ENCODE measurements around the gene ZMYND19.

Gene ZMYND19

GRCh38 chr9:137552022-137552768 lies 38.1 kb downstream of the ZMYND19 start:
- TF ChIP-seq, protein P1, sequence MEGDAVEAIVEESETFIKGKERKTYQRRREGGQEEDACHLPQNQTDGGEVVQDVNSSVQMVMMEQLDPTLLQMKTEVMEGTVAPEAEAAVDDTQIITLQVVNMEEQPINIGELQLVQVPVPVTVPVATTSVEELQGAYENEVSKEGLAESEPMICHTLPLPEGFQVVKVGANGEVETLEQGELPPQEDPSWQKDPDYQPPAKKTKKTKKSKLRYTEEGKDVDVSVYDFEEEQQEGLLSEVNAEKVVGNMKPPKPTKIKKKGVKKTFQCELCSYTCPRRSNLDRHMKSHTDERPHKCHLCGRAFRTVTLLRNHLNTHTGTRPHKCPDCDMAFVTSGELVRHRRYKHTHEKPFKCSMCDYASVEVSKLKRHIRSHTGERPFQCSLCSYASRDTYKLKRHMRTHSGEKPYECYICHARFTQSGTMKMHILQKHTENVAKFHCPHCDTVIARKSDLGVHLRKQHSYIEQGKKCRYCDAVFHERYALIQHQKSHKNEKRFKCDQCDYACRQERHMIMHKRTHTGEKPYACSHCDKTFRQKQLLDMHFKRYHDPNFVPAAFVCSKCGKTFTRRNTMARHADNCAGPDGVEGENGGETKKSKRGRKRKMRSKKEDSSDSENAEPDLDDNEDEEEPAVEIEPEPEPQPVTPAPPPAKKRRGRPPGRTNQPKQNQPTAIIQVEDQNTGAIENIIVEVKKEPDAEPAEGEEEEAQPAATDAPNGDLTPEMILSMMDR (IDR thresholded peaks at IDR 0.05; ENCODE audit: low read depth, low read length): no peak
- peak overlapping the region; percentile 66 for H3K4me3 ChIP-seq (ENCODE audit: low read depth, low read length)

- H3K4me3 ChIP-seq (ENCODE audit: low read depth, low read length): peak within 1 kb of the TSS; percentile 70
- TF ChIP-seq, protein P1 (IDR thresholded peaks at IDR 0.05; ENCODE audit: low read depth, low read length): 0 out of 2 replicates have a peak, but pooled peaks have one; percentile 36
These were observed 38.9 kb downstream of the ZMYND19 start, which contains the start of gene MRPL41 for GRCh38 chr9:137551264-137552021. Gene MRPL41, plus strand, starts transcription at chr9:137551879. Its CDS starts 203 bp downstream, at chr9:137552082.

GRCh38 chr9:137550958-137551263 lies 39.4 kb downstream of the ZMYND19 start:
- H3K4me3 ChIP-seq (ENCODE audit: low read depth, low read length): peak overlapping the region; percentile 70

DNA sequence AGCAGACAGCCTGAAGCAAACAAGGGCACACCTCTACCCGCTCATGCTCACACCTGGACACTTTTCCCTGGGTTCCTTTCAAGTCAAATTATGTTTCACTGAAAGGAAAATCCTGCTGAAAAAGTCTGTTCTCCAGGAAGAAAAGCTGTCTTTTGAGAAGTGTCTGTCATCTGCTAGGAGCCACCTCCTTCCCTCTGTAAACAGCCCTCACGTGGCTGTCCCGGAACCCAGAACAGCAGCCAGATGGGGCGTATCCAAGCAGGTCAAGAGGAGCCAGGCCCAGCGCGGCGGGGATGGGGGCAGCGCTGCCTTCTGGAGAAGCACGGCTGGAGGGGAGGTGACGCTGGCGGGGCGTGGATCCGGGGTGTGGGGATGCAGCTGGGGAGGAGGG lies 40.1 kb downstream of the ZMYND19 start, which contains the start of gene PNPLA7:
TSS of gene PNPLA7 (minus strand) at position 172 of the 391 bp plus-strand sequence. CDS start 205 bp downstream, outside the sequence.
- H3K4me3 ChIP-seq (ENCODE audit: low read depth, low read length): peak within 1 kb of the TSS; percentile 70
- TF ChIP-seq, protein P1 (IDR thresholded peaks at IDR 0.05; ENCODE audit: low read depth, low read length): no peak

DNA sequence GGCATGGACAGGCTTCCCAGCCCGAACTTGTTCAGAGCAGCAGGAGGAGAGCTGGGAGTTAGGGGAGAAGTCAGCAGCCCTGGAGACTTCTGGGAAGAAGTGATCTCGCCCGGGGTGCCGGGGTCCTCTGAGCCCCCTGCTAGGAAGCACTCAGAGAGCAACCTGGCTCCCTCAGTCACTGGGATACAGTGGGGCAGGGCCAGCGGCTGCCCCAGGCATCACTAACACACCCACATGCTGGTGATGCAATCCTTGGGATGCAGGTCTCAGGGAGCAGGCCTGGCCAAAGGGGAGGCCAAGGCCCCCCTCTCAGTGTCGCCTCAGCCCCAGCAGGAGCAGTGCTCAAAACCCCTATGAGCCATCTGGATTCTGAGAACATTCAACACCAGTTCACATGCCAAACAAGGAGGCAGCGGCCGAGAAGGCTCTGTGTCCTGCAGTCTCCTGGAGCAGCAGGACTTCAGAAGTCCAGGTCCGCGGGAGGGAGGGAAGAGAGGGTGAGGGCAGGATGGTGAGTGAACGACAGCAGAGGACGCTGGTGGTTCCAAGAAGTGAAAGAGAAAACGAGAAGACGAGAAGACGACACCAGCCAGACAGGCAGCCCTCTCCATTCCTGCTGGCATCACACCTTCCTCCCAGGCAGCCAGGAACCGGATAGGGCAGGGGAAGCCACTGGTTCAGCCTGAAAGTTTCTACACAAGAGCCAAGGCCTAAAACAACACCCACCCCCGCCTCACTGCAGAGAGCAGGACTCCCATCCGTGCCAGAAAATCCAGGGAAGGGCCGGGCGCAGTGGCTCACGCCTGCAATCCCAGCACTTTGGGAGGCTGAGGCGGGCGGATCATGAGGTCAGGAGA lies 42.4 kb downstream of the ZMYND19 start:
- H3K4me3 ChIP-seq (ENCODE audit: low read depth, low read length): no peak overlapping the region
- TF ChIP-seq, protein P1 (IDR thresholded peaks at IDR 0.05; ENCODE audit: low read depth, low read length): no peak

GRCh38 chr9:137545123-137545522 lies 45.2 kb downstream of the ZMYND19 start:
- TF ChIP-seq, protein P1 (IDR thresholded peaks at IDR 0.05; ENCODE audit: low read depth, low read length): no peak
- H3K4me3 ChIP-seq (ENCODE audit: low read depth, low read length): no peak overlapping the region

DNA sequence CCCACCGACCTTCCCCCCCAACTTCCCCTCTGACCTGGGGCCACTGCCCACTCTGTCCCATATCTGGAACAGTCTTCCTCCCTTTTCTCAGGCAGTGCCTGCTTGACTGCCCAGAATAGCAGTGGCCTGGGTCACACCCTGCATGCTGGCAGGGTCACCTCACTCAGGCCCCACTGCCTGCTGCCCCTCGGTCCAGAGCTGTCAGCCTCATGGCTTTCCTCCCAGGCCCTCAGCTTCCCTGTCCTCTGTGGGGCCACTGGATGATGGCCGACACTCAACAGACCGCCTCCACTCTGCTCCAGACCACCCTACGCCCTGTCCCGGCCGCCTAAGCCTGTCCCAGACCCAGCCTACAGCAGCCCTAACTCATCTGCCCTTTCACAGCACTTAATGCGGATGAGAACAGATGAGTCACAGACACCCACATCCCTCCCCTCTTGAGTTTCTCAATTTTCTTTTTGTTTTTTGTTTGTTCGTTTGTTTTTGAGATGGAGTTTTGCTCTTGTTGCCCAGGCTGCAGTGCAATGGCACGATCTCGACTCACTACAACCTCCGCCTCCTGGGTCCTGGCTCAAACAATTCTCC lies 46.0 kb downstream of the ZMYND19 start:
- no peak overlapping the region for H3K4me3 ChIP-seq (ENCODE audit: low read depth, low read length)
- TF ChIP-seq, protein P1 (IDR thresholded peaks at IDR 0.05; ENCODE audit: low read depth, low read length): no peak
